Activated naive CD8-positive, alpha-beta T cell treated with anti-CD3 and anti-CD28 coated beads, Interleukin-2, amount 50 U/mL, for 16 hours (primary cell): ENCODE measurements around the gene PRXL2B.
"Not testable (repeated sequence)": the region's sequence is repeated elsewhere in the genome, so short reads cannot be mapped to it uniquely, and the experiment has no call there.

Experiments used
- DNase-seq: peaks from one replicate; pipeline ENCODE4 v3.0.0-alpha.2; 2020; ENCODE audit warnings: low read depth, low spot score

The PRXL2B gene

GRCh38 chr1:2564006-2564814, 22.4 kb upstream of the PRXL2B start:
- no peak for DNase-seq

GRCh38 chr1:2564815-2565374, 21.7 kb upstream of the PRXL2B start:
- no peak for DNase-seq

DNA sequence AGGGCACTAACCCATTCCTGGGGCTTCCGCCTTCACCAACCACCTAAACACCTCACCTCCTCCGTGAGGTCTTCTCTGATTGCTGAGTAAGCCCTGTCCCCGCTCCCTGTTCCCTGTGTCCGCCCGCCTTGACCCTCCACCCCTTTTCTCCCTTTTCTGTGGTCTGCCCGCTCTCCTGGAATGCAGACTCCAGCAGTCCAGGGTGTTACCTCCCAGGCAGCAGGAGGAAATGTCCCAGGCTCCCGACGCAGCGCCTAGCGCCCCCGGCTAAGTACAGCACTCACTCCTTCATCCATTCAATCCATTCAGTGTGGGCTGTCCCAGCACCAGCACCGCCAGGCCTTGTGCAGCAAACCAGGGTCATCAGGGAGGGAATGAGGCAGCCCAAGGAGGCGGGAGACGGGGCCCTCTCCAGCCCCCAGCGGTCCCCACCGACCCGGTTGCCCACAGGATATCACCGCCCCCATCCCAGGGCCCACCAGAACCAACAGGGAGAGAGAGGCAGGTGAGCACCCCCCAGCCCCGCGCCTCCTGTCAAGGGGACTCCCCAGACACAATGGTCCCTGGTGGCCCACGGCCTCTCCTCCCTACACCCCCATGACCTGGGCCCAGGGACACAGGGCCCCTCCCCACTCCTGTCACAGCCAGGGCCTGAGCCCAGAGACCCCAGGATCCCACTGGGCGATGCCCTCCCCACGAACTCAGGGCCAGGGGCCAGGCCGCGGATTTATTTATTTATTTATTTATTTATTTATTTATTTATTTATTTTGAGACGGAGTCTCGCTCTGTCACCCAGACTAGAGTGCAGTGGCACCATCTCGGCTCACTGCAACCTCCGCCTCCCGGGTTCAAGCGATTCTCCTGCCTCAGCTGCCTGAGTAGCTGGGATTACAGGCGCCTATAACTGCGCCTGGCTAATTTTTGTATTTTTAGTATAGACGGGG, 20.2 kb upstream of the PRXL2B start:
- DNase-seq = no peak

DNA sequence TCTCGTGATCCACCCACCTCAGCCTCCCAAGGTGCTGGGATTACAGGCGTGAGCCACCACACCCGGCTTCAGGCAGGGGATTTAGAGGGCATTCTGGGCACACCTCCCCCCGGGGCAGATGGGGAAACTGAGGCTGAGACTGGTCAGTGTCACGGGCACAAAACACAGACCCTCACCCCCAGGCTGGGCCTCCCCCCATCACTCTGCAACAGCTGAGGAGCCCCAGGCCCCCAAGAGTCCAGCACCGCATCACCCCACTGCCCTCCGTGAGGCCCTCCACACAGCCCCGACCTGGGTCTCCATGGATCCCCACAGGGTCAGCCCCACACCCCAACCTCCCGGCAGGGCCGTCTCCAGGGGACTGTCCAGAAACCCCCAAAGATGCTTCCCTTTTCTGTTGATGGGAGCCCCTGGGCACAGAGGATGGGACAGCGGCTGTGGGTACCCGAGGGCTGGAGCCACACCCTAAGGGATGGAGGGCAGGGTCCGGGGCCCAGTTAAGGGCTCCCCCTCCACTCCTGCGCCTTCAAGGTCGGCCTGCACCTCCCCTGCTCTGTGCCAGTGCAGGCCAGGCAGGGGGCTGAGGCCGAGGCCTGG, 19.4 kb upstream of the PRXL2B start:
- no peak for DNase-seq

DNA sequence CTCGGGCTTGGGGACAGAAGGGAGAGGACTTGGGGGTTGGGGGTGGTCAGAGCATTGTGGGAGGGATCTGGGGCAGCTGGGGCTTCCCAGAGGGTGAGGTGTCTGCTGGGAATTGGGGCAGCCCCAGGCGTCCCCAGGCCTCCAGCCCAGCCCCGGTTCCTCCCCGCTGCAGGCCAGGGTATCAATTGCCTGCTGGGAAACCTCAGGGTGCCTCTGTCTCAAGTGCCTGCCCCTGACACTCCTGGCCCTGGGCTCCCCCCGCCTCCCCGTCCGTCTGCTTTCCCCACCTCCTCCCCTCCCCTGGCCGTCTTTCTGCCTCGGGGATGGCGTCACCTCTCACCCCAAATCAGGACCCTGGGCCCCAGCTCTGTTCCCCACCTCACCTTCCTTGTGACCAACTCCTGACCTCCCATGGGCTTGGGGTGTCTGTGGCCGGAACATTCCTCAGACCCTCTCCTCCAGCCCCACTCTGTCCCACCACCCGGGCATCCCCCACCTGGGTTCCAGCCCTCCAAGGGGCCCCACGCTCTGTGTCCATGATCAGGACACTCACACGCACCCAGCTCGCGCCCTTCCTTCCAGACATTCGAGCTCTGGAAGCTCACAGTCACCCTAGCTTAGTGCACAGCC, 18.3 kb upstream of the PRXL2B start:
- not testable (repeated sequence) for DNase-seq

DNA sequence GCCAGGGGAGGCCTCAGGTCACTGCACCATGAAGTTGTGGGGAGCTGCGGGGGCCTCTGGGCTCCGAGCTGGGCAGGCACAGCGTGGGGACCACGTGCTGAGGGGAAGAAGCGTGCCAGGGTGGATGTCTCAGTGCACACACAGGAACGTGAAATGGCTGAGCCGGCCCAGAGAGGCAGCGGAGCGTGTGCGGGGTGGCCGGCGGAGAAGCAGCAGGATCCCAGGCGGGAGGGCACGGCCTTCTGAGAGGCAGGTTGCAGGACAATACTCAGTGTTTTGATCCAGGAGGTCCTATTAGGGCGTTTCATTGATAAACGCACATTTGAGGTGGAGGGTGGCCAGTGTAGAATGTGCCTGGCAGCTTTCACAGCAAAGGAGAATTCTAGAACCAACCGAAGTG, 17.5 kb upstream of the PRXL2B start:
- DNase-seq = no peak

- not testable (repeated sequence) for DNase-seq
These were observed 16.9 kb upstream of the PRXL2B start for GRCh38 chr1:2569703-2570102.

DNA sequence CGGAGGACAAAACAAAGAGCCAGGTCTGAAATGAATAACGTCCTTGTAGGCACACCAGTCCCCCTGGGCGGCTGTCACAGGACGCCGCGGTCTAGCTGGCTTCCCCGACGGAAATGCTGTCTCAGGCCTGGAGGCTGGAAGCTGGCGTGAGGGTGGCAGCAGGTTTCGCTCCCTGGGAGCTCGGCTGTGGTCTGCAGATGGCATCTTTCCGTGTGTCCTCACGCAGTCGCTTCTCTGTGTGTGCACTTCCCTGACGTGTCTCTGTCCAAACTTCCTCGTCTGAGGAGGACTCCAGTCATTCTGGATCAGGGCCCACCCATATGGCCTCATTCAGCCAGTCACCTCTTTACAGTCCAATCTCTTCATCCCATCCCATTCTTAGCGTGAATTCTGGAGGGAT, 16.2 kb upstream of the PRXL2B start:
- DNase-seq = no peak

DNA sequence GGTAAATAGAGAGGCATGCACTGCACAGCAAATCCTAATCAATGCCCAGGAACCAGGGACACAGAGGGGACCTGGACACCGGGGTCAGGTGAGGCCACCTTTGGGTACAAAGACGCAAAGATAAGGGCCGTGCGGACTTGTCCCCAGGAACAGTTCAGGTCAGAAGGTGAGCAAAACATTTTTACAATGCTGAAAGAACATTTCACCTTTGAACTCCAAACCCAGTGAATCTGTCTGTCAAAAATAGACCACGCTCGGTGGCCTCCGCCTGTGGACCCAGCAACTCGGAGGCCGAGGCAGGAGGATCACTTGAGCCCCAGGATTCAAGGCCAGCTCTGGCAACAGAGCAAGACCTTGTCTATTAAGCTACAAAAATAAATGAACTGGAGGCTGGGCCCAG, 15.2 kb upstream of the PRXL2B start:
- DNase-seq = no peak

DNA sequence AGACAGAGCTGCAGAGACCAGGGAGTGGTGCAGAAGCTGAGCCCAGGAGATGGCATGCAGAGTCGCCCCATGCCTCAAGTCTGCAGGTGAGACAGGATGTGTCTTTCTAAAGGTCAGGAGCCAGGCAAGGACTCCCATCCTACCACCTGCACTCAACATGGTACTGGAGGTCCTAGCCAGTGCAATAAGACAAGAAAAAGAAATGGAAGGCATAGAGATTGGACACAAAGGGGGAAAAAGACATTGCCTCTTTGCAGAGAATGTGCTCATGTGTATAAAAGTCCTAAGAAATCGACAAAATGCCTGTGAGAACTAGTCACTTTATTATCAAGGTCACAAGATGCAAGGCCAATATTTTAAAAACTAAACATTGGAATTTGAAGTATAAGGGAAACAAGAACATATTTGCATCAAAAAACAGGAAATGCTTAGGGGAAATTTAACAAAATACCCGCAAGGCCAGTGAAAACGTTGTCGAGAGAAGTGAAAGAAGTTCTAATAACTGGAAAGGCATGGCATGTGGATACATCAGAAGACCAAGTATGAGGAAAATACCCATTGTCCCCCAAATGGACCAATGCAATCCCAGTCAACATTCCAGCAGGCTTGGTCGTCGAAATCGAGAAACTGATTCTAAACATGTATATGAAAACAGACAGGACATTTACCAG, 13.2 kb upstream of the PRXL2B start:
- DNase-seq = no peak

GRCh38 chr1:2574350-2574749, 12.2 kb upstream of the PRXL2B start:
- no peak for DNase-seq

DNA sequence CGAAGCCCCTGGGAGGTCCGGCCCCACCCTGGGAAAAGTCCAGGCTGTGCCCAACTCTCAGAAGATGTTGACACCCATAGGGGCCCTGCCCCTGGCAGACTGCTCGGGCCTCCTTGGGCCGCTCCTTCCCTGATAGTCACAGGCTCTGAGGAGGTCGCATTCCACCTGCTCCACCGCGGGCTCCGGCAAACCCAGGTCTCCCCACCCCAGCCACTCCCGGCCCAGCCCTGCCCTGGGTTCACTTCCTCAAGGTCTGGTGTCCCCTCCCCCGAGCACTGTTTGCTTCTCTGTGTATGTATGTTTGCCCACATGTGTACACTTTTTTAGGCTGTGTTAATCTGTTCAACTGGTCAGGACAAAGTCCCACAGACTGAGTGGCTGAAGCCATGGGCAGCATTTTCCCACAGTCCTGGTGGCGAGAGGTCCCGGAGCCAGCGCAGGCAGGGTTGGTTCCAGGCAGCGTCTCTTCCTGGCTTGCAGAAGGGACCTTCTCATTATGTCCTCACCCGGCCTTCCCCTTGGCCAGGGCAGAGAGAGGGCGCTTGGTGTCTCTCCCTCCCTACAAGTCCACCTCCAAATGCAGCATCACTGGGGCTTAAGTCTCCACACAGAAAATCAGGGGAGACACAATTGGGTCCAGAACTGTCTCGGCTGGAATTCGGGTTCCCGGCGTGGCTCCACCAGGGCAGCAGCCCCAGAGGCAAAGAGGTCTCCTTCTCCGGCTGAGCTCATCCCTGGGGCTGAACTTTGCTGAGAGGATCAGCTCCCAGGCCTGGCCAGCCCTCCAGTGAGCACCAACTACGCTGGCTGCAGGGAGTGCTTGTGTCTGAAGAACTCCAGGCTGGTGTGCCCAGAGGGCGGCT, 10.5 kb upstream of the PRXL2B start:
- DNase-seq = no peak

DNA sequence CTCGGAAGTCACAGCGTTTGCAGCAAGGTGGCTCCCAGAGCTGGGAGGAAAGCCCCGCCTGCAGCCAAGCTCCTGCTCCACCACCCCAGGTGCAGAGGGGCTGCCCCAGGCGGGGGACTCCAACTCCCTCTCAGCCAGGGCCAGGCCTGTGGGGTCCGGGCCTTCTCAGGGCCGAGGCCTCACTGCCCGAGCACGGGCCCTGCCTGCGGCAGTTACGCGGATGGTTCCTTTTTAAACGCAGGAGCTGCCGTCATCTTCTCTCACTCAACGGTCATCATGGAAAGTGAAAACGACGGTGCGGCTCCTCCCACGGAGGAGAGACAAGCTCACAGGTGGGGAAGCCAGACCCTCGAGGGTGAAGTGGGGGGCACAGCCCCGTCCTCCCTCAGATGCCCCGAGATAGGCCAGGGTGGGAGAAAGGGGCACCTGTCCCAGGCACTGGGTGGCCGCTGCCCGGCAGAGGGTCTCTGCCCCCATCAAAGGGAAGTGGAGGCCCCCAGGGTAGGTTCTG, 9.0 kb upstream of the PRXL2B start:
- DNase-seq = not testable (repeated sequence)

- no peak for DNase-seq
These were observed 7.8 kb upstream of the PRXL2B start for GRCh38 chr1:2578758-2579118.

- DNase-seq = no peak
These were observed 5.9 kb upstream of the PRXL2B start for GRCh38 chr1:2580691-2581090.

- no peak for DNase-seq
These were observed 4.2 kb upstream of the PRXL2B start for GRCh38 chr1:2582391-2582790.

GRCh38 chr1:2583331-2583791, 3.2 kb upstream of the PRXL2B start:
- DNase-seq = no peak

DNA sequence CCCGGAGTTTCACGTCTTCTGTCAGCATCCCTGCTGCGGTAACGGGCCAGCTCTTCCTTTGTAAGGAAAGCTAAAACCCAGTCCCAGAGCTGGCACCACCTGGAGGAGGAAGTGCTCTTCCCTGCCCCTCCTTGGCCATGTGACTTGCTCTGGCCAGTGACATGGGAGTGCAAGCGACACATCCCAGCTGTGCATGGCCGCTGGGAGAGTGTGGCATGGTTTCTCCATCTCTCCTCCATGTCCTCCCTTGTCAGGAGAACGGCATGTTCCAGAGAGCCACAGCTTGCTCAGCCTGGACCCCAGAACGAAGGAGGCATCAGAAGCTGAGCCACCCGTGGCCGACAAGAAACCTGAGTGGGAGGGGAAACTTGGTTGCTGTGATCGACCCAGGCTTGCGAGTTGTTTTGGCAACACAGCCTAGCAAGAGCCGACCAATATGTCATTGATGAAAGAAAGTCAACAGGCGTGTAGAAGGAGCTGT, 2.7 kb upstream of the PRXL2B start:
- no peak for DNase-seq

GRCh38 chr1:2584686-2585317, 1.8 kb upstream of the PRXL2B start:
- DNase-seq = no peak
